Erythroblast (primary cell): ENCODE measurements around the gene PSMD1.

ENCODE experiments used
- GATA1 ChIP-seq: IDR thresholded peaks from 2 replicates; pipeline ENCODE4 v1.6.1; 2011; ENCODE audit warnings: low read depth, mild to moderate bottlenecking, control low read depth, low read length, moderate library complexity
- POLR2A ChIP-seq: IDR thresholded peaks from 2 replicates; pipeline ENCODE4 v1.6.1; 2011; ENCODE audit warnings: mild to moderate bottlenecking, low read length

GRCh38 chr2:231034291-231034882 is 22.3 kb upstream of the PSMD1 start:
- TF ChIP-seq POLR2A (no peak), GATA1 (no peak)
